Heart left ventricle (tissue), 13 donors: ENCODE results near the gene ZNF26.

Source experiments
- POLR2A ChIP-seq, 2 donors: fragments of 450-650 bp; IDR thresholded peaks; one replicate each; pipeline ENCODE4 v1.6.1; 2017; ENCODE audit warnings: antibody characterized with exemption in 2 of 2, mild to moderate bottlenecking in 2 of 2, moderate library complexity in 2 of 2
- TF ChIP-seq, protein P1 (sequence below), 12 donors: fragments of 200-600 bp; sonication (generic) in 4 of 12; IDR thresholded peaks; one replicate each; pipeline versions ENCODE4 v1.5.0 to v1.8.0; 2018 to 2022; ENCODE audit warnings: antibody characterized with exemption in 12 of 12, mild to moderate bottlenecking in 5 of 12
- donor health status: ischemic (EF 13 %, LVEDD 7.1; RV severe dilation, severe dysfunction).
- donor health status: DM: no; HTN: yes; CAD: no.
- donor health status: DM: no; HTN: no; CAD: no.
- donor health status: ischemic (EF 25% LVEDD 6.9; RV normal size, moderate dysfunction).
- donor health status: ischemic (EF 25% LVEDD 5.7; RV mildly dilated, moderate dysfunction).
- donor health status: ischemic (EF 35%, LVEDD 5.7; RV mildly dilated, moderate dysfunction).
- donor health status: nonischemic (EF 11% LVEDD 7.7; RV severe dilation, severe dysfunction).
- donor health status: DM: yes; HTN: yes; CAD: no.
- donor health status: PGD.
- donor health status: ischemic (EF 29% LVEDD 5.4; RV normal size, mild dysfunction).
- donor health status: nonischemic (EF 23%, LVEDD 6.1; RV moderate dilation, normal function).

GRCh38 chr12:133023566-133023965 is 37.4 kb downstream of the ZNF26 start:
- TF ChIP-seq, protein P1, sequence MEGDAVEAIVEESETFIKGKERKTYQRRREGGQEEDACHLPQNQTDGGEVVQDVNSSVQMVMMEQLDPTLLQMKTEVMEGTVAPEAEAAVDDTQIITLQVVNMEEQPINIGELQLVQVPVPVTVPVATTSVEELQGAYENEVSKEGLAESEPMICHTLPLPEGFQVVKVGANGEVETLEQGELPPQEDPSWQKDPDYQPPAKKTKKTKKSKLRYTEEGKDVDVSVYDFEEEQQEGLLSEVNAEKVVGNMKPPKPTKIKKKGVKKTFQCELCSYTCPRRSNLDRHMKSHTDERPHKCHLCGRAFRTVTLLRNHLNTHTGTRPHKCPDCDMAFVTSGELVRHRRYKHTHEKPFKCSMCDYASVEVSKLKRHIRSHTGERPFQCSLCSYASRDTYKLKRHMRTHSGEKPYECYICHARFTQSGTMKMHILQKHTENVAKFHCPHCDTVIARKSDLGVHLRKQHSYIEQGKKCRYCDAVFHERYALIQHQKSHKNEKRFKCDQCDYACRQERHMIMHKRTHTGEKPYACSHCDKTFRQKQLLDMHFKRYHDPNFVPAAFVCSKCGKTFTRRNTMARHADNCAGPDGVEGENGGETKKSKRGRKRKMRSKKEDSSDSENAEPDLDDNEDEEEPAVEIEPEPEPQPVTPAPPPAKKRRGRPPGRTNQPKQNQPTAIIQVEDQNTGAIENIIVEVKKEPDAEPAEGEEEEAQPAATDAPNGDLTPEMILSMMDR (IDR thresholded peaks at IDR 0.05) = no peak
- TF ChIP-seq POLR2A (IDR thresholded peaks at IDR 0.05) = no peak
